Neural crest cell (in vitro differentiated cells): ENCODE measurements around the gene DPEP3. TPM values are rescaled to one million over a fixed set of nuclear protein-coding genes. Genes with fewer than 3 reads are reported as not detected.
A peak's percentile ranks its signal among the peaks of the same experiment; 100 is the strongest.

Source experiments
- DNase-seq: peaks from one replicate; pipeline ENCODE4 v3.0.0; 2021; ENCODE audit warnings: low read depth, mixed read lengths, low spot score
- H3K27ac Mint-ChIP-seq: one replicate; pipeline ENCODE4 v1.8.0; 2021; ENCODE audit warnings: mild to moderate bottlenecking, mixed read lengths; ENCODE audit not compliant: unreplicated experiment
- H3K27me3 Mint-ChIP-seq: 2 replicates; pipeline ENCODE4 v1.8.0; 2021; ENCODE audit warnings: low read depth, mild to moderate bottlenecking, mixed read lengths
- H3K36me3 Mint-ChIP-seq: 2 replicates; pipeline ENCODE4 v1.8.0; 2021; ENCODE audit warnings: low read depth, mild to moderate bottlenecking, mixed read lengths
- H3K4me1 Mint-ChIP-seq: 2 replicates; pipeline ENCODE4 v1.8.0; 2021; ENCODE audit warnings: mixed read lengths
- H3K4me3 Mint-ChIP-seq: one replicate; pipeline ENCODE4 v1.8.0; 2021; ENCODE audit warnings: mild to moderate bottlenecking, mixed read lengths
- H3K9me3 Mint-ChIP-seq: 2 replicates; pipeline ENCODE4 v1.8.0; 2021; ENCODE audit warnings: mixed read lengths
- CTCF ChIP-seq: fragments of 200-600 bp; sonication (generic); conservative IDR thresholded peaks from 2 replicates; pipeline ENCODE4 v1.5.0; 2021; ENCODE audit warnings: antibody characterized with exemption, mild to moderate bottlenecking
- total RNA-seq: library from RNA; stranded (reverse); gene quantifications from 2 replicates; pipeline ENCODE4 v1.2.1, GENCODE V29; 2021

DPEP3 gene
- total RNA-seq, 1 donor from 2014 or later: not detected

DNA sequence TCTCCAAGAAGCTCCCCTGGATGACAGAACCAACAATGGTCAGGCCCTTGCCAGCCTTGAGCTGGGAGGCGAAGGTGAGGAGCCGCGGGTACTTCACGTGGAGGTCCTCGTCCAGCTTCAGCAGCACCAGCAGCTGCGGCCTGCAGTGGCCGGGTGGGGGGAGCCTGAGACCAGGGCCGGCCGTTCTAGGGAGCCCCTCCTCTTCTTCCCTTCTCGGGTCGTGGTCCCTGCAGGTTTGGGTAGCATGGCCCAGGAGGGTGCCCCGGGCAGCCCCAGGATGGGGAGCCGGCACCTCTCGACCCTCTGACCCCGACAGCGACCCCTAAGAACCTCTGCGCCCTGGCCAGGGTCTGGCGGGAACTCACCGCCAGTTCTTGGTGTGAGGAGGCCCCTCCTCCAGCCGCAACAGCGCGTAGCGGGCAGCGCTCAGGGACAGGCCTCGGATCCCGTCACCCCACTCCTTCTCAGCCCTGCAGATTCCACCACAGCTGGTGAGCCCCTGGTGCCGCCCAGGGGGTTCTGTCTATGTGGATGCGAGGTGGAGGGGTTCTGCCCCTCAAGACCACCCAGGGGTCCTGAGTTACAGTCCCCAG lies 33.2 kb downstream of the DPEP3 start:
- Mint-ChIP-seq H3K4me1 (peaks cover 3% of the 10 kb centered on the region), H3K9me3 (no peaks in the 10 kb centered on the region), H3K27me3 (no peaks in the 10 kb centered on the region), H3K27ac (peak overlapping the region; percentile 43), H3K4me3 (no peak overlapping the region), H3K36me3 (no peaks in the 10 kb centered on the region)
- no peak for DNase-seq
- no peak for TF ChIP-seq CTCF

DNA sequence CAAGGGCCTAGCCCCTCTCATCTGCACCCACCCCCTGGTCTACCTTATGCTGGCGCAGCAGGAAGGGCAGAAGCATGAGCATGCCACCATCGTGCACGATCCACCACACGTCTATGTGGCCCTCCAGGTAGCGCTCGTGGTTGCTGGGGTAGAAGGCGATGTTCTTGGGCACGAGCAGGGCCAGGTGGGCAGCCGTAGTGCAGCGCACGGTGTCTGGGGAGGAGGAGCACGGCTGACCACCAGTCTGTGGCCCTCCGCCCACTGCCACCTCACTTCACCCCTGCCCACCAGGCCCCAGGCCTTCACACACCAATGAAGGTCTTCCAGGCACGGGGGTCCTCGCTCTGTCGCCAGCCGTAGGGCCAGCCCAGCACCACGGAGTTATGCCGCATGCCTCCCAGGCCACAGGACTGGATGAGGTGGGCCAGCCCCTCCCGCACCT lies 34.1 kb downstream of the DPEP3 start:
- peaks cover 9% of the 10 kb centered on the region for H3K4me1 Mint-ChIP-seq
- no peaks in the 10 kb centered on the region for H3K36me3 Mint-ChIP-seq
- TF ChIP-seq CTCF: no peak
- H3K27me3 Mint-ChIP-seq: no peaks in the 10 kb centered on the region
- H3K4me3 Mint-ChIP-seq: no peak overlapping the region
- no peak for DNase-seq
- H3K27ac Mint-ChIP-seq: no peak overlapping the region
- H3K9me3 Mint-ChIP-seq: no peaks in the 10 kb centered on the region

DNA sequence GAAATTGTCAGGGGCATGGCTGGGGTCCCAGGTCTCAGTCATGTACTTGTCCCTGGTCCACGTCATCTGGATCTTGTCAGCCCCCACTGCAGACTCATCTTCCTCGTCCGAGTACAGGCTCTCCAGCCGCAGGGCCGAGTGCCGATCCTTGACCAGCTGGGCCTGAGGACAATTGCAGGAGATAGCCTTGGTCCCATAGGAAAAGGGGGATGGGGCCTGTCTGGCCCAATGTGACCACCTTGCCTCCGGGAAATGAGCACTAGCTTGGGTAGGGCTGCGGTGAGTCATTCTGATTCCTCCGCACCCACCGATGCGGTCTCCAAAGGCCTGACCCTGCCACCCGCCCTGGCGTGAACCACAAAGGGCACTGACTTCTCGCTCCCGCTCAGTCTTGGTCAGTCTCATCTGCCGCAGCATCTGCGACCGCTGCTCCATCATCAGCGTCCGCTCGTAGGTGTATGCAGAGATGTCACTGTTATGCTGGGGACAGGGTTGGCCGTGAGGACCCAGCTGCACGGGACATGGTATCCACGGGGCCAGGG lies 34.8 kb downstream of the DPEP3 start:
- Mint-ChIP-seq H3K27me3 (no peaks in the 10 kb centered on the region), H3K4me3 (peak overlapping the region; percentile 27), H3K9me3 (no peaks in the 10 kb centered on the region), H3K36me3 (no peaks in the 10 kb centered on the region), H3K27ac (peak overlapping the region; percentile 6), H3K4me1 (peaks cover 9% of the 10 kb centered on the region)
- TF ChIP-seq CTCF: no peak
- DNase-seq: no peak

- no peak for DNase-seq
- TF ChIP-seq CTCF: no peak
- H3K36me3 Mint-ChIP-seq: no peaks in the 10 kb centered on the region
- no peaks in the 10 kb centered on the region for H3K27me3 Mint-ChIP-seq
- no peak overlapping the region for H3K4me3 Mint-ChIP-seq
- no peak overlapping the region for H3K27ac Mint-ChIP-seq
- H3K4me1 Mint-ChIP-seq: peaks cover 9% of the 10 kb centered on the region
- no peaks in the 10 kb centered on the region for H3K9me3 Mint-ChIP-seq
Measured at GRCh38 chr16:67944690-67945391, 35.5 kb downstream of the DPEP3 start.

GRCh38 chr16:67943619-67944504 lies 36.4 kb downstream of the DPEP3 start, which contains the start of gene LCAT:
Gene LCAT, minus strand, starts transcription at chr16:67944120. Its CDS starts 19 bp downstream, at chr16:67944101.
- H3K27me3 Mint-ChIP-seq: no peaks in the 10 kb centered on the region
- H3K4me1 Mint-ChIP-seq: peaks cover 9% of the 10 kb centered on the region
- DNase-seq: no peak
- TF ChIP-seq CTCF: no peak
- no peaks in the 10 kb centered on the region for H3K36me3 Mint-ChIP-seq
- peak within 1 kb of the TSS; percentile 29 for H3K4me3 Mint-ChIP-seq
- peak within 1 kb of the TSS; percentile 6 for H3K27ac Mint-ChIP-seq
- no peaks in the 10 kb centered on the region for H3K9me3 Mint-ChIP-seq
